Erythroblast (primary cell): ENCODE measurements around the gene PLA2G15.

Experiments used
- GATA1 ChIP-seq: IDR thresholded peaks from 2 replicates; pipeline ENCODE4 v1.6.1; 2011; ENCODE audit warnings: low read depth, mild to moderate bottlenecking, control low read depth, low read length, moderate library complexity
- POLR2A ChIP-seq: IDR thresholded peaks from 2 replicates; pipeline ENCODE4 v1.6.1; 2011; ENCODE audit warnings: mild to moderate bottlenecking, low read length

DNA sequence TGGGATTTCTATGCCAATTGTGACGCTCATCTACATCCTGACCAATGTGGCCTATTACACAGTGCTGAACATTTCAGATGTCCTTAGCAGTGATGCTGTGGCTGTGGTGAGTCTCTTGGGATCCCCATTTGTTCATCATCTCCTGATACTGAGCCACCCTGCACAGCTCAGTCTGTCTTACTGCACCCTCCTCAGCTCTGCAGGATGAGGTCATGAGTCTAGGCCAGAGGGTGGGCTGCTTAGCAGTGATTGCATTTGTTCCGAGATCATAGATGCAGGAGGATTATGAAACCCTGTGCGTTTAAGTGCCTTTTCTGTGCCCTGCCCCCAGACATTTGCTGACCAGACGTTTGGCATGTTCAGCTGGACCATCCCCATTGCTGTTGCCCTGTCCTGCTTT lies 46.1 kb downstream of the PLA2G15 start:
- TF ChIP-seq POLR2A: no peak
- TF ChIP-seq GATA1: no peak
